Stimulated activated CD8-positive, alpha-beta memory T cell treated with anti-CD3 and anti-CD28 coated beads, Interleukin-4, amount 100 ng/mL, for 4 hours (primary cell): ENCODE measurements around the gene IZUMO4.

Experiments used
- DNase-seq, 2 donors: peaks; one replicate each; pipeline ENCODE4 v3.0.0-alpha.2; 2020; ENCODE audit warnings: low read depth in 2 of 2, low spot score in 1 of 2

The IZUMO4 gene

GRCh38 chr19:2058570-2059421 lies 37.9 kb upstream of the IZUMO4 start:
- no peak for DNase-seq

GRCh38 chr19:2059422-2060201 lies 37.1 kb upstream of the IZUMO4 start:
- no peak for DNase-seq

- no peak for DNase-seq
Observed at GRCh38 chr19:2060884-2061494, 35.7 kb upstream of the IZUMO4 start.

GRCh38 chr19:2061495-2062388 lies 35.0 kb upstream of the IZUMO4 start:
- DNase-seq = peak; percentile 98

GRCh38 chr19:2062389-2062729 lies 34.4 kb upstream of the IZUMO4 start:
- no peak for DNase-seq

GRCh38 chr19:2062770-2063169 lies 33.9 kb upstream of the IZUMO4 start:
- DNase-seq = no peak

- DNase-seq = no peak
Observed at GRCh38 chr19:2063824-2064223, 32.9 kb upstream of the IZUMO4 start.

- DNase-seq = no peak
Observed at GRCh38 chr19:2064395-2064787, 32.3 kb upstream of the IZUMO4 start.

- DNase-seq = no peak
Observed at GRCh38 chr19:2064788-2065524, 31.8 kb upstream of the IZUMO4 start.

- DNase-seq = no peak
Observed at GRCh38 chr19:2070436-2070827, 26.3 kb upstream of the IZUMO4 start.

GRCh38 chr19:2070986-2071673 lies 25.6 kb upstream of the IZUMO4 start:
- no peak for DNase-seq

GRCh38 chr19:2072757-2073551 lies 23.8 kb upstream of the IZUMO4 start:
- no peak for DNase-seq

- DNase-seq = no peak
Observed at GRCh38 chr19:2076526-2076944, 20.2 kb upstream of the IZUMO4 start.

GRCh38 chr19:2077398-2077797 lies 19.3 kb upstream of the IZUMO4 start:
- no peak for DNase-seq

- DNase-seq = no peak
Observed at GRCh38 chr19:2077833-2078619, 18.7 kb upstream of the IZUMO4 start.

GRCh38 chr19:2079076-2079864 lies 17.4 kb upstream of the IZUMO4 start:
- DNase-seq = no peak

GRCh38 chr19:2079865-2080301 lies 16.8 kb upstream of the IZUMO4 start:
- DNase-seq = no peak
